Endothelial cell of umbilical vein (primary cell): ENCODE results near the gene ETNK2. TPM values are rescaled to one million over a fixed set of nuclear protein-coding genes. Genes with fewer than 3 reads are reported as not detected.

Experiments used
- BruUV-seq: library from RNA; stranded (reverse); fragments of 400-500 nt; replicated peaks from 2 replicates; lab custom pipeline; 2021; lab: Mats Ljungman, UMichigan
- CTCF ChIA-PET: fragments of 300-600, 350-600 bp; sonication (Branson Sonifier 250); formaldehyde crosslinking; loops from one replicate; lab custom pipeline; 2021; ENCODE audit warnings: antibody characterized with exemption, inconsistent platforms; lab: Charles Lee
- POLR2A ChIA-PET: fragments of 300-600, 350-600 bp; sonication (Branson Sonifier 250); formaldehyde crosslinking; loops from one replicate; lab custom pipeline; 2021; ENCODE audit warnings: antibody characterized with exemption, inconsistent platforms; lab: Charles Lee
- DNase-seq: peaks from one replicate; pipeline ENCODE4 v3.0.0-alpha.2; 2011; ENCODE audit warnings: low read depth, low spot score
- FAIRE-seq: peaks from 2 replicates; lab custom pipeline; 2011; peaks lifted over from hg19 to GRCh38; lab: Jason Lieb, UNC
- H2AFZ ChIP-seq: 2 replicates; pipeline ENCODE4 v1.6.0; 2012; ENCODE audit warnings: low read depth, low read length, control low read depth, inconsistent platforms
- H3K27ac ChIP-seq: 2 replicates; pipeline ENCODE4 v1.5.1; 2011; ENCODE audit warnings: low read depth, mild to moderate bottlenecking, control low read depth, low read length, moderate library complexity; ENCODE audit not compliant: insufficient read depth
- H3K27me3 ChIP-seq, 2 experiments: 2 replicates each; pipeline versions ENCODE4 v1.6.0 to v1.6.1; 2011; ENCODE audit warnings: low read length in 2 of 2, mixed read lengths in 1 of 2; ENCODE audit not compliant: control insufficient read depth in 2 of 2, insufficient read depth in 2 of 2
- H3K36me3 ChIP-seq, 2 experiments: 2 replicates in 1 of 2; 3 replicates in 1 of 2; pipeline ENCODE4 v1.5.1; 2011; ENCODE audit warnings: low read length in 2 of 2, mild to moderate bottlenecking in 1 of 2, moderate library complexity in 1 of 2; ENCODE audit not compliant: control insufficient read depth in 2 of 2, insufficient read depth in 2 of 2; ENCODE audit errors: extremely low read depth in 1 of 2
- H3K4me1 ChIP-seq: 3 replicates; pipeline ENCODE4 v1.5.1; 2011; ENCODE audit warnings: mild to moderate bottlenecking, low read length; ENCODE audit not compliant: control insufficient read depth, insufficient read depth; ENCODE audit errors: extremely low read depth
- H3K4me2 ChIP-seq: 2 replicates; pipeline ENCODE4 v1.6.1; 2011; ENCODE audit warnings: low read length, control low read depth, mixed read lengths; ENCODE audit not compliant: insufficient read depth
- H3K4me3 ChIP-seq, 3 experiments: fragments of 200-600 bp in 1 of 3; sonication (generic), shearing (Covaris generic) in 1 of 3; replicated peaks in 1 of 3; 2 replicates each; pipeline ENCODE4 v1.5.1; 2011 to 2016; ENCODE audit warnings: control low read depth in 3 of 3, low read length in 3 of 3, mild to moderate bottlenecking in 2 of 3, inconsistent platforms in 1 of 3, low read depth in 1 of 3, moderate library complexity in 1 of 3; ENCODE audit not compliant: insufficient read depth in 1 of 3
- H3K79me2 ChIP-seq: 2 replicates; pipeline ENCODE4 v1.6.0; 2012; ENCODE audit warnings: low read length, inconsistent platforms; ENCODE audit not compliant: control insufficient read depth, insufficient read depth
- H3K9ac ChIP-seq: replicated peaks from 2 replicates; pipeline ENCODE3; 2011; ENCODE audit warnings: low read length, control low read depth; ENCODE audit not compliant: insufficient read depth; ENCODE audit errors: extremely low read depth
- H3K9me1 ChIP-seq: replicated peaks from 3 replicates; pipeline ENCODE4 v1.6.0; 2011; ENCODE audit warnings: mild to moderate bottlenecking, low read length; ENCODE audit not compliant: control insufficient read depth, insufficient read depth; ENCODE audit errors: extremely low read depth
- H3K9me3 ChIP-seq: replicated peaks from 2 replicates; pipeline ENCODE4 v1.5.1; 2012; ENCODE audit warnings: low read length, inconsistent platforms; ENCODE audit not compliant: control insufficient read depth, insufficient read depth
- H4K20me1 ChIP-seq: replicated peaks from 2 replicates; pipeline ENCODE3; 2011; ENCODE audit warnings: mild to moderate bottlenecking, low read length; ENCODE audit not compliant: control insufficient read depth, insufficient read depth; ENCODE audit errors: extremely low read depth
- CTCF ChIP-seq, 2 donors: IDR thresholded peaks; 1 replicate in 1 of 2; 2 replicates in 1 of 2; pipeline ENCODE4 v1.5.1; 2011; ENCODE audit warnings: low read length in 2 of 2, mild to moderate bottlenecking in 2 of 2, moderate library complexity in 2 of 2, control low read depth in 1 of 2, inconsistent platforms in 1 of 2, low read depth in 1 of 2; ENCODE audit not compliant: insufficient read depth in 1 of 2; ENCODE audit errors: extremely low read depth in 1 of 2
- EZH2 ChIP-seq: IDR thresholded peaks from 2 replicates; pipeline ENCODE4 v1.6.1; 2012; ENCODE audit warnings: borderline replicate concordance, low read depth, mild to moderate bottlenecking, moderate library complexity, low read length, inconsistent platforms; ENCODE audit not compliant: severe bottlenecking
- FOS ChIP-seq: IDR thresholded peaks from 2 replicates; pipeline ENCODE4 v1.6.1; 2011; ENCODE audit warnings: mild to moderate bottlenecking, low read length, moderate library complexity, borderline replicate concordance; ENCODE audit not compliant: insufficient read depth
- JUN ChIP-seq: IDR thresholded peaks from 2 replicates; pipeline ENCODE4 v1.6.1; 2011; ENCODE audit warnings: borderline replicate concordance, low read depth; ENCODE audit not compliant: insufficient read length, insufficient read depth
- MAX ChIP-seq: IDR thresholded peaks from 2 replicates; pipeline ENCODE4 v1.6.1; 2011; ENCODE audit not compliant: insufficient read depth, insufficient read length
- MYC ChIP-seq: IDR thresholded peaks from one replicate; pipeline ENCODE4 v1.6.1; 2011; ENCODE audit warnings: mild to moderate bottlenecking, low read depth, low read length
- POLR2A ChIP-seq: IDR thresholded peaks from 2 replicates; pipeline ENCODE4 v1.6.1; 2012; ENCODE audit warnings: low read depth, mild to moderate bottlenecking, control low read depth, low read length
- dilution Hi-C: fragments of 300-500 bp; cut with MboI; formaldehyde crosslinking; loops from one replicate; pipeline ENCODE4 v1.15.0; 2019; ENCODE audit warnings: low sequenced_read_pairs; ENCODE audit not compliant: extremely low pct_ligation_motif_present
- intact Hi-C: fragments of 100-400 bp; cut with micrococcal nuclease; formaldehyde crosslinking; loops from one replicate; pipeline ENCODE4 v1.10.0; 2022
- polyA plus RNA-seq, 4 experiments: library from polyadenylated mRNA; depleted of rRNA in 3 of 4; stranded (reverse) in 3 of 4; unstranded in 1 of 4; fragments of >200 nt; gene quantifications; 2 replicates each; pipeline versions ENCODE4 v1.2.1 to v1.2.3, GENCODE V29; 2011 to 2012; ENCODE audit warnings: missing spikeins in 1 of 4
- total RNA-seq: library from RNA; stranded (reverse); gene quantifications from 2 replicates; pipeline ENCODE4 v1.2.3, GENCODE V29; 2021

ETNK2 gene
- total and polyA plus RNA-seq, 2 donors (not counting 3 experiments of a cell fraction or from before 2014, with no cell fraction given) = 13.5 to 27.5 TPM

- H3K36me3 ChIP-seq = peaks cover 0 to 18% of the 10 kb centered on the region in 2 experiments
- H3K79me2 ChIP-seq = no peaks in the 10 kb centered on the region
- ChIA-PET CTCF (interaction anchor here (0.6 to 19.0 kb wide), 49 partner anchors 9 to 374 kb away, joined by 3 to 903 read pairs (median 5); partner anchors contain the start of genes ETNK2, SNRPE and SOX13), POLR2A (interaction anchor here (0.7 to 1.5 kb wide), 3 partner anchors 35 to 258 kb away, joined by 4 to 6 read pairs (median 5); no protein-coding TSS in a partner anchor)
- dilution Hi-C loops (loop anchor here (25.0 kb wide), 1 partner anchor 267 kb away; the partner anchor contains the start of gene SNRPE), intact Hi-C loops (loop anchor here (1.0 to 10.0 kb wide), 4 partner anchors 134 to 502 kb away; partner anchors contain the start of gene ATP2B4)
- no peak overlapping the region for H3K4me2 ChIP-seq
- no peak overlapping the region for H3K9ac ChIP-seq
- DNase-seq = peak; percentile 66
- H4K20me1 ChIP-seq = no peaks in the 10 kb centered on the region
- H2AFZ ChIP-seq = no peak overlapping the region
- peaks cover 26% of the 10 kb centered on the region for H3K4me1 ChIP-seq
- TF ChIP-seq EZH2 = no peak
- TF ChIP-seq MAX = no peak
- TF ChIP-seq CTCF (IDR thresholded peaks at IDR 0.05; ENCODE audit: extremely low read depth in 1 of 2, insufficient read depth in 1 of 2, low read depth in 1 of 2, low read length in 2 of 2) = peak; percentile 81 to 93
- no peak for TF ChIP-seq POLR2A
- TF ChIP-seq FOS = no peak
- no peak for TF ChIP-seq JUN
- no peak for TF ChIP-seq MYC
- no TSS peak for BruUV-seq
- H3K27ac ChIP-seq = no peak overlapping the region
- FAIRE-seq = peak; percentile 81
- no peaks in the 10 kb centered on the region for H3K9me3 ChIP-seq
- H3K27me3 ChIP-seq = no peaks in the 10 kb centered on the region
- H3K4me3 ChIP-seq = no peak overlapping the region
- no peaks in the 10 kb centered on the region for H3K9me1 ChIP-seq
Observed at GRCh38 chr1:204128964-204129896, 22.6 kb downstream of the ETNK2 start.
